Natural killer cell (primary cell): ENCODE measurements around the gene HIVEP3. TPM values are rescaled to one million over a fixed set of nuclear protein-coding genes. Genes with fewer than 3 reads are reported as not detected.
A peak's percentile ranks its signal among the peaks of the same experiment; 100 is the strongest.

ENCODE experiments used
- ATAC-seq, 3 donors: fragments of 150-1000 bp in 2 of 3; fragments of 200-7000 bp in 1 of 3; cut with Tn5 transposase; 1 replicate in 1 of 3; 2 replicates in 2 of 3; pipeline ENCODE4 v1.10.0; 2021; ENCODE audit warnings: mild to moderate bottlenecking in 2 of 3, moderate library complexity in 2 of 3
- DNase-seq, 2 donors: peaks; one replicate each; pipeline versions ENCODE4 v3.0.0 to v3.0.0-alpha.2; 2013 to 2021; ENCODE audit warnings: mixed read lengths in 1 of 2
- H3K27ac ChIP-seq: one replicate; pipeline ENCODE4 v1.5.1; 2013; ENCODE audit warnings: mild to moderate bottlenecking, low read length
- H3K27me3 ChIP-seq: one replicate; pipeline ENCODE4 v1.6.1; 2013; ENCODE audit warnings: low read length; ENCODE audit not compliant: control insufficient read depth, insufficient read depth
- H3K36me3 ChIP-seq: one replicate; pipeline ENCODE4 v1.6.1; 2013; ENCODE audit warnings: low read length; ENCODE audit not compliant: control insufficient read depth, insufficient read depth
- H3K4me1 ChIP-seq: one replicate; pipeline ENCODE4 v1.6.1; 2013; ENCODE audit warnings: low read length; ENCODE audit not compliant: control insufficient read depth, insufficient read depth
- H3K4me3 ChIP-seq: one replicate; pipeline ENCODE4 v1.5.1; 2013; ENCODE audit warnings: low read length
- H3K9me3 ChIP-seq: one replicate; pipeline ENCODE4 v1.6.1; 2013; ENCODE audit warnings: low read length; ENCODE audit not compliant: control insufficient read depth, insufficient read depth
- H3K27ac Mint-ChIP-seq, 2 donors: one replicate each; pipeline ENCODE4 v1.8.0; 2022; ENCODE audit warnings: mild to moderate bottlenecking in 2 of 2, mixed read lengths in 2 of 2, moderate library complexity in 1 of 2
- H3K27me3 Mint-ChIP-seq, 2 donors: one replicate each; pipeline ENCODE4 v1.8.0; 2022; ENCODE audit warnings: low read depth in 2 of 2, mixed read lengths in 2 of 2
- H3K36me3 Mint-ChIP-seq: one replicate; pipeline ENCODE4 v1.8.0; 2022; ENCODE audit warnings: mixed read lengths
- H3K4me1 Mint-ChIP-seq, 2 donors: one replicate each; pipeline ENCODE4 v1.8.0; 2022; ENCODE audit warnings: mixed read lengths in 2 of 2
- H3K4me3 Mint-ChIP-seq: one replicate; pipeline ENCODE4 v1.8.0; 2022; ENCODE audit warnings: mild to moderate bottlenecking, moderate library complexity, mixed read lengths
- H3K9me3 Mint-ChIP-seq, 2 donors: one replicate each; pipeline ENCODE4 v1.8.0; 2022; ENCODE audit warnings: mixed read lengths in 2 of 2
- CTCF ChIP-seq: fragments of 200-600 bp; IDR thresholded peaks from one replicate; pipeline ENCODE4 v1.8.0; 2022; ENCODE audit warnings: antibody characterized with exemption
- WGBS: methylation state at CpG from one replicate; pipeline ENCODE4 v1.1.7; 2013; ENCODE audit warnings: missing lambda C conversion rate; ENCODE audit not compliant: insufficient coverage; 5-methylcytosine and 5-hydroxymethylcytosine counted together
- intact Hi-C: fragments of 100-400 bp; cut with micrococcal nuclease; formaldehyde crosslinking; loops from one replicate; pipeline ENCODE4 v1.14.2; 2022
- total RNA-seq, 4 donors: library from RNA; stranded (reverse); fragments of 120-200 nt in 1 of 4; gene quantifications; one replicate each; pipeline versions ENCODE4 v1.2.3 to v1.2.4, GENCODE V29; 2013 to 2022

HIVEP3 gene
- total RNA-seq, 3 donors from 2014 or later (not counting 1 experiment from before 2014, with no cell fraction given): 26.2 to 35.2 (median 29.8) TPM

- Histone ChIP-seq H3K4me1 (no peaks in the 10 kb centered on the region), H3K9me3 (no peaks in the 10 kb centered on the region), H3K4me3 (no peak overlapping the region), H3K36me3 (no peaks in the 10 kb centered on the region), H3K27me3 (no peaks in the 10 kb centered on the region), H3K27ac (no peak overlapping the region)
- DNase-seq: no peak
- intact Hi-C loops: no loop called here
- 98% methylated on average over 10 of the region's 10 CpGs for WGBS
- Mint-ChIP-seq H3K27me3 (no peaks in the 10 kb centered on the region), H3K27ac (peak overlapping the region in 1 of 2 donors; percentile 0), H3K4me3 (no peak overlapping the region), H3K4me1 (peaks cover 30 to 32% of the 10 kb centered on the region in 2 donors), H3K9me3 (no peaks in the 10 kb centered on the region), H3K36me3 (no peaks in the 10 kb centered on the region)
- ATAC-seq: no peak
- no peak for TF ChIP-seq CTCF
Observed at GRCh38 chr1:41609166-41609883, 309.4 kb downstream of the HIVEP3 start.

GRCh38 chr1:41608211-41608610 is 310.5 kb downstream of the HIVEP3 start:
- ATAC-seq (no peak), DNase-seq (no peak)
- no peaks in the 10 kb centered on the region for H3K27me3 Mint-ChIP-seq
- H3K4me3 ChIP-seq: no peak overlapping the region
- H3K4me1 ChIP-seq: no peaks in the 10 kb centered on the region
- no peak overlapping the region for H3K4me3 Mint-ChIP-seq
- no peak overlapping the region for H3K27ac ChIP-seq
- H3K27ac Mint-ChIP-seq: no peak overlapping the region
- no peaks in the 10 kb centered on the region for H3K36me3 Mint-ChIP-seq
- 84% methylated on average over 4 of the region's 4 CpGs for WGBS
- TF ChIP-seq CTCF: no peak
- H3K9me3 ChIP-seq: no peaks in the 10 kb centered on the region
- no peaks in the 10 kb centered on the region for H3K27me3 ChIP-seq
- no peaks in the 10 kb centered on the region for H3K9me3 Mint-ChIP-seq
- intact Hi-C loops: no loop called here
- no peaks in the 10 kb centered on the region for H3K36me3 ChIP-seq
- peaks cover 22 to 28% of the 10 kb centered on the region in 2 donors for H3K4me1 Mint-ChIP-seq

GRCh38 chr1:41607808-41608207 is 310.9 kb downstream of the HIVEP3 start:
- no peaks in the 10 kb centered on the region for H3K27me3 ChIP-seq
- no peaks in the 10 kb centered on the region for H3K4me1 ChIP-seq
- H3K4me3 ChIP-seq: no peak overlapping the region
- WGBS: 94% methylated on average over 3 of the region's 5 CpGs
- no peak overlapping the region for H3K27ac ChIP-seq
- H3K27me3 Mint-ChIP-seq: no peaks in the 10 kb centered on the region
- no peaks in the 10 kb centered on the region for H3K9me3 ChIP-seq
- H3K4me3 Mint-ChIP-seq: no peak overlapping the region
- H3K36me3 Mint-ChIP-seq: no peaks in the 10 kb centered on the region
- no peak overlapping the region for H3K27ac Mint-ChIP-seq
- DNase-seq: no peak
- H3K36me3 ChIP-seq: no peaks in the 10 kb centered on the region
- intact Hi-C loops: no loop called here
- no peak for TF ChIP-seq CTCF
- ATAC-seq: no peak
- peaks cover 22 to 28% of the 10 kb centered on the region in 2 donors for H3K4me1 Mint-ChIP-seq
- no peaks in the 10 kb centered on the region for H3K9me3 Mint-ChIP-seq

- H3K36me3 Mint-ChIP-seq: peaks cover 16% of the 10 kb centered on the region
- no peak overlapping the region for H3K27ac Mint-ChIP-seq
- intact Hi-C loops: no loop called here
- no peaks in the 10 kb centered on the region for H3K4me1 ChIP-seq
- H3K36me3 ChIP-seq: no peaks in the 10 kb centered on the region
- peaks cover 8 to 15% of the 10 kb centered on the region in 2 donors for H3K4me1 Mint-ChIP-seq
- WGBS: 100% methylated on average over 2 of the region's 5 CpGs
- no peak for TF ChIP-seq CTCF
- H3K27ac ChIP-seq: no peak overlapping the region
- H3K9me3 ChIP-seq: no peaks in the 10 kb centered on the region
- no peaks in the 10 kb centered on the region for H3K27me3 Mint-ChIP-seq
- ATAC-seq: no peak
- peaks cover 0 to 2% of the 10 kb centered on the region in 2 donors for H3K9me3 Mint-ChIP-seq
- DNase-seq: no peak
- no peaks in the 10 kb centered on the region for H3K27me3 ChIP-seq
- no peak overlapping the region for H3K4me3 ChIP-seq
- H3K4me3 Mint-ChIP-seq: no peak overlapping the region
Observed at GRCh38 chr1:41599912-41600311, 318.8 kb downstream of the HIVEP3 start.
